ENCODE measurements around the gene RPL36AL. TPM values are rescaled to one million over a fixed set of nuclear protein-coding genes. Genes with fewer than 3 reads are reported as not detected.

Gene RPL36AL
- total RNA-seq, 2 experiments from 2014 or later: 250 to 266 TPM

Other genes with a start within 250 kb of the RPL36AL start
- 1,000 to 10,000 TPM; 1,858 to 2,382 TPM for gene RPS29, start 34.2 kb downstream of the RPL36AL start, total RNA-seq
- gene LRR1, start 21.7 kb downstream of the RPL36AL start, total RNA-seq: 10 to 100 TPM; 47.7 to 49.1 TPM
- 10 to 100 TPM; 20.6 to 20.7 TPM for gene MGAT2, start 173 bp upstream of the RPL36AL start, total RNA-seq
- 1 to 10 TPM; 5.5 to 6.0 TPM for gene DNAAF2, start 14.6 kb upstream of the RPL36AL start, total RNA-seq
- gene POLE2, start 67.6 kb upstream of the RPL36AL start, total RNA-seq: 10 to 100 TPM; 36.9 to 40.3 TPM
- under 1 TPM; 0.57 to 0.79 TPM for gene KLHDC1, start 72.5 kb upstream of the RPL36AL start, total RNA-seq
- 10 to 100 TPM; 24.3 to 25.0 TPM for gene KLHDC2, start 147.5 kb upstream of the RPL36AL start, total RNA-seq
- 10 to 100 TPM; 45.5 to 47.0 TPM for gene NEMF, start 232.2 kb upstream of the RPL36AL start, total RNA-seq